Kidney epithelial cell (primary cell): ENCODE data around the gene IGFN1. TPM values are rescaled to one million over a fixed set of nuclear protein-coding genes. Genes with fewer than 3 reads are reported as not detected.
"Not testable (repeated sequence)": the region's sequence is repeated elsewhere in the genome, so short reads cannot be mapped to it uniquely, and the experiment has no call there.

ENCODE experiments used
- DNase-seq: peaks from one replicate; pipeline ENCODE4 v3.0.0-alpha.2; 2010; ENCODE audit warnings: low read depth
- H3K27me3 ChIP-seq: 2 replicates; pipeline ENCODE4 v1.6.0; 2011; ENCODE audit warnings: low read length; ENCODE audit not compliant: control insufficient read depth, insufficient read depth
- H3K36me3 ChIP-seq: 2 replicates; pipeline ENCODE4 v1.5.1; 2011; ENCODE audit warnings: low read length; ENCODE audit not compliant: control insufficient read depth, insufficient read depth
- H3K4me3 ChIP-seq: 2 replicates; pipeline ENCODE4 v1.5.1; 2011; ENCODE audit warnings: low read depth, mild to moderate bottlenecking, control low read depth, low read length
- total RNA-seq: library from RNA; depleted of rRNA; stranded (reverse); fragments of >200 nt; gene quantifications from 2 replicates; pipeline ENCODE4 v1.2.3, GENCODE V29; 2015
- TF ChIP-seq, protein P1 (sequence below): IDR thresholded peaks from 2 replicates; pipeline ENCODE4 v1.5.1; 2011; ENCODE audit warnings: mild to moderate bottlenecking, moderate library complexity, low read length, control low read depth, inconsistent platforms; ENCODE audit not compliant: insufficient read depth, poor library complexity, severe bottlenecking

Gene IGFN1
- total RNA-seq, 1 donor from 2014 or later = 0.54 TPM

DNA sequence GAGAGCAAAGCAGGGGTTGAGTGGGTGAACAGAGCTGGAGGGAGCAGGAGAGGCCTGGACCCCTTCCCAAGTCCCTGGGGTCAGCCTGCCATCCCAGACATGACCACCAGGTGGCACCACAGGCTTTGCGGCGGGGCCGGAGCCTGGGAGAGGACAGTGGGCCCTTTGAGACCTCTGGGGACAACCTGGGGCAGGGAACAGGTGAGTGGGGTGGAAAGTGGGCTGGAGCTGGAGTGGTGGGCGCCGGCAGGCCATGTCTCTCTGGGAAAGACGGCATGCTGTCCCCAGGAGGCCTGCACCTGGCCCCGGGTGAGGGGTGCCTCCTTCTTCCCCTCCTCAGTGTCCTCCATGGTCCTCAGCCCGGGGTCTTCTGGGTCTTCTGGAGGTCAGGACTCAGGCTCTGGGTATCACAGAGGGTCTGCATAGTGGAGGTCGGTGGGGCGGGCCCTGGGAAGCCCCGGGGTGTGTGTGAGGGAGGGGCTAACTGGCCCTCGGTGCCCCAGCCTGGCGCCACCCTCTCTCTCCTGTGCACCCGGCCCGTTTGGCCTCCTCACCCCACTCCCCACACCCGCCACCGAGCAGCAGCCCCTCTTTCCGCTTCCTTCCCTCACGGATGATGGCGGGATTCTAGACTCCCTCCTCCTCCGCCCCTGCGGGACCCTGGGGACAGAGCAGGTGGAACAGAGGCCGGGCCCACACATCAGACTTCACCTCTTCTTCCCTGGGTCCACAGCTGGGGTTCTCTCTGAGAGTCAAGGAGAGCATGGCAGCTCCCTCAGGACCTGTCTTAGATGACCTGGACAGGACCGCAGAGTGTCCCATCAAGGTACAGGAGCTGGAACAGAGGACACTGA is 64.2 kb downstream of the IGFN1 start:
- Histone ChIP-seq H3K27me3 (no peaks in the 10 kb centered on the region), H3K36me3 (no peaks in the 10 kb centered on the region), H3K4me3 (no peak overlapping the region)
- TF ChIP-seq, protein P1, sequence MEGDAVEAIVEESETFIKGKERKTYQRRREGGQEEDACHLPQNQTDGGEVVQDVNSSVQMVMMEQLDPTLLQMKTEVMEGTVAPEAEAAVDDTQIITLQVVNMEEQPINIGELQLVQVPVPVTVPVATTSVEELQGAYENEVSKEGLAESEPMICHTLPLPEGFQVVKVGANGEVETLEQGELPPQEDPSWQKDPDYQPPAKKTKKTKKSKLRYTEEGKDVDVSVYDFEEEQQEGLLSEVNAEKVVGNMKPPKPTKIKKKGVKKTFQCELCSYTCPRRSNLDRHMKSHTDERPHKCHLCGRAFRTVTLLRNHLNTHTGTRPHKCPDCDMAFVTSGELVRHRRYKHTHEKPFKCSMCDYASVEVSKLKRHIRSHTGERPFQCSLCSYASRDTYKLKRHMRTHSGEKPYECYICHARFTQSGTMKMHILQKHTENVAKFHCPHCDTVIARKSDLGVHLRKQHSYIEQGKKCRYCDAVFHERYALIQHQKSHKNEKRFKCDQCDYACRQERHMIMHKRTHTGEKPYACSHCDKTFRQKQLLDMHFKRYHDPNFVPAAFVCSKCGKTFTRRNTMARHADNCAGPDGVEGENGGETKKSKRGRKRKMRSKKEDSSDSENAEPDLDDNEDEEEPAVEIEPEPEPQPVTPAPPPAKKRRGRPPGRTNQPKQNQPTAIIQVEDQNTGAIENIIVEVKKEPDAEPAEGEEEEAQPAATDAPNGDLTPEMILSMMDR = peak; percentile 99
- DNase-seq = no peak

DNA sequence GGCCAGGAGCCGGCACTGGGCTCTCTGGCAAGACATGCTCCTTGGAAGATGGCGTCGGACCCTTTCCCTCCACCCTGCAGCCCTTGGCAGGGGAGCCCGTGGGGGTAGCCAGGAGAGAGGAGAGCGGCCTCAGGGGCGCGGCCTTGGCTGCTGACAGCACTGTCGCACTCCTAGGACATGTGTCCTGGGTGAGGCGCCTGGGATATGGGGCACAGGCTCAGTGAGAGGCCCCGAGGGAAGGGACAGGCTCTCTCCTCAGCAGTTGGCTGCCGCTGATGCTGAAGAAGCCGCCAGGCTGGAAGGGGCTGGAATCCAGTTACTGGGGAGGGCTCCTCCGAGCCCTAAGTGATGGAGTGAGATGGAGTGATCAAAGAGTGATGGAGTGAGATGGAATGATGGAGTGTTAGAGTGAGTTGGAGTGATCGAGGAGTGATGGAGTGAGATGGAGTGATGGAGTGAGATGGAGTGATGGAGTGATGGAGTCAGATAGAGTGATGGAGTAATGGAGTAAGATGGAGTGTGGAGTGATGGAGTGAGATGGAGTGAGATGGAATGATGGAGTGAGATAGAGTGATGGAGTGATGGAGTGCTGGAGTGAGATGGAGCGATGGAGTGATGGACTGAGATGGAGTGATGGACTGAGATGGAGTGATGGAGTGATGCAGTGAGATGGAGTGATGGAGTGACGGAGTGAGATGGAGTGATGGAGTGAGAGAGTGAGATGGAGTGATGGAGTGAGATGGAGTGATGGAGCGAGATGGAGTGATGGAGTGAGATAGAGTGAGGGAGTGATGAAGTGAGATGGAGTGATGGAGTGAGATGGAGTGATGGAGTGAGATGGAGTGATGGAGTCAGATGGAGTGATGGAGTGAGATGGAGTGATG is 65.1 kb downstream of the IGFN1 start:
- no peaks in the 10 kb centered on the region for H3K36me3 ChIP-seq
- TF ChIP-seq, protein P1 = no peak
- H3K4me3 ChIP-seq = no peak overlapping the region
- H3K27me3 ChIP-seq = no peaks in the 10 kb centered on the region
- no peak for DNase-seq

DNA sequence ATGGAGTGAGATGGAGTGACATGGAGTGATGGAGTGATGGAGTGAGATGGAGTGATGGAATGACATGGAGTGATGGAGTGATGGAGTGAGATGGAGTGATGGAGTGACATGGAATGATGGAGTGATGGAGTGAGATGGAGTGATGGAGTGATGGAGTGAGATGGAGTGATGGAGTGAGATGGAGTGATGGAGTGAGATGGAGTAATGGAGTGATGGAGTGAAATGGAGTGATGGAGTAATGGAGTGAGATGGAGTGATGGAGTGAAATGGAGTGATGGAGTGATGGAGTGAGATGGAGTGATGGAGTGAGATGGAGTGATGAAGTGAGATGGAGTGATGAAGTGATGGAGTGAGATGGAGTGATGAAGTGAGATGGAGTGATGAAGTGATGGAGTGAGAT is 67.5 kb downstream of the IGFN1 start:
- H3K4me3 ChIP-seq, H3K27me3 ChIP-seq, DNase-seq, H3K36me3 ChIP-seq: not testable (repeated sequence)

DNA sequence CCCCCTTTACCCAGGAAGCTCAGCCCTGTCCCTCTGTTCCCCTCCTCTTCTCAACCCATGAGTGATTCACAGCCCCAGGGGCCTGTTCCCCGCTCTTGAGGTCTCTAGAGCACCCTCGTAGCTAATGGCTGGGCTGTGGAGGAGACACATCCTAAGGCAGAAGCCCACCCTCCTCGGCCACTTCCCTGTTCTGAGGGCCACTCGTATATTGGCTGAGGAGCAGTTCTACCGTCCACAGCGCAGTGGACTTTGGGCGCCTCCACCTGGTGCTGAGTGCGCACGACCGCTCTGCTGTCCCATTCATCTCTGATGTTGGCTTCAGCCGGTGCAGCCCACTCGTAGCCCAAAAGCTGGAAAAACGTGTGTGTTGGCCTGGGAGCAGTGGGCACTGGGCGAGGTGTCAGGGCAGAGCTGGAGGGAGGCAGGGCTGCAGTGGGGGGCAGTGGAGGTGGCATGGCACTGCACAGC is 68.2 kb downstream of the IGFN1 start:
- no peaks in the 10 kb centered on the region for H3K36me3 ChIP-seq
- no peaks in the 10 kb centered on the region for H3K27me3 ChIP-seq
- H3K4me3 ChIP-seq = no peak overlapping the region
- TF ChIP-seq, protein P1 = no peak
- no peak for DNase-seq

DNA sequence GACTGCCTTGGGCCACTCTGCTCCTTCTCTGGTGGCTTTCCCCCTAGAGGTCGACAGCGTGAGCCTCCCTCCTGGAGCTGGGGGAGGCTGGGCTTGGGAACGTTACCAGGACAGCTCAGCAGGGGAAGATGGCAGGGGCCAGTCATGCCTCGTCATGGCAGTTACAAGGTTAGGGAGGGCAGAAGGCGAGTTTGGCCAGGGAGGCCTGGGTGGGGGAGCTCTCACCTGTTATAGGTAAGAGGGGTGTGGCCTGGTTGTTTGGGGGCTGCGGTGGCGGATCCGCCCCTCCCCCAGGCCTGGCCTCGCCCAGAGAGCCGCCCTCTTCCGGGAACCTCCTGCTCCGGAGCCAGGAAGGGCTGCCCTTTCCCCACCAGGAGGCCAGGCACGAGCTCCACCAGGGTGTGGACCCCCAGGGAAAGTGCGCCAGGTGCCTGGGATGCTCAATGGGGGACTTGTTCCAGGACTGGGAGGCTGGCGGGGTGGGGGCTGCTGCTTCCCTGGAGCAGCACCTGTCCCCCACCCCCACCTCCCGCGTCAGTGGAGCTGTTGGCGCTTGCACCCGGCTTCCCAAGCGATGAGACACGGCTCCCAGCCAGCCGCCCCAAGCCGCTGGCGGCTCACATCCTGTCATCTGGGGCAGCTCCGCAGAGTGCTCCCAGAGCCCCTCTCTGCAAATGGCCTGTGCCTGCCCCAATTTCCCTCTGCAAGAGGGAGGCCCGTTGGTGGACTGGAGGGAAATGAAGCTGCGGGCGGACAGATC is 69.0 kb downstream of the IGFN1 start:
- H3K4me3 ChIP-seq = peak overlapping the region; percentile 16
- no peak for DNase-seq
- TF ChIP-seq, protein P1 = no peak

DNA sequence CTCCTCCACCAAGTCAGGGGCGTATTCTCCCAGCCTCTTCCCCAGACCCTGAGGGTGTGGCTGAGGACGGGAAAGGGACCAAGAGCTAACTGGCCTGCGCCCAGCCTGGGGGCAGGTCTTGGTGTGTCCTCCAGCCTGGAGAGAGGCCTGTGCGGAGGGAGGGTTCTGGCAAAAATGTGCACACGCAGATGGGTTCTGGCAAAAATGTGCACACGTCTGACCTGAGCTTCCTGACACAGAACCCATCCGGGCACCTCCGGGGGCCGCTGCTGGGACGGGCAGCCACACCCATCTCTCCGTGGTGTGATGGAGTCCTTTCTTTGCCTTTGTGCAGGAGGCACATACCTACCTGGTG is 69.6 kb downstream of the IGFN1 start:
- no peak for DNase-seq
- Histone ChIP-seq H3K36me3 (no peaks in the 10 kb centered on the region), H3K27me3 (no peaks in the 10 kb centered on the region), H3K4me3 (no peak overlapping the region)
- TF ChIP-seq, protein P1 = no peak

More for the DNA sequence above, 69.0 kb downstream of the IGFN1 start:
- no peaks in the 10 kb centered on the region for H3K27me3 ChIP-seq
- H3K36me3 ChIP-seq = no peaks in the 10 kb centered on the region
